GM18519 (cell line): ENCODE results near the gene PRDX6.
"Not testable (repeated sequence)": the region's sequence is repeated elsewhere in the genome, so short reads cannot be mapped to it uniquely, and the experiment has no call there.

ENCODE experiments used
- ATAC-seq: cut with Tn5 transposase; IDR thresholded peaks from one replicate; pipeline ENCODE4 v1.9.1; 2021; ENCODE audit warnings: mild to moderate bottlenecking, moderate library complexity; ENCODE audit not compliant: unreplicated experiment, low FRiP score

PRDX6 gene

DNA sequence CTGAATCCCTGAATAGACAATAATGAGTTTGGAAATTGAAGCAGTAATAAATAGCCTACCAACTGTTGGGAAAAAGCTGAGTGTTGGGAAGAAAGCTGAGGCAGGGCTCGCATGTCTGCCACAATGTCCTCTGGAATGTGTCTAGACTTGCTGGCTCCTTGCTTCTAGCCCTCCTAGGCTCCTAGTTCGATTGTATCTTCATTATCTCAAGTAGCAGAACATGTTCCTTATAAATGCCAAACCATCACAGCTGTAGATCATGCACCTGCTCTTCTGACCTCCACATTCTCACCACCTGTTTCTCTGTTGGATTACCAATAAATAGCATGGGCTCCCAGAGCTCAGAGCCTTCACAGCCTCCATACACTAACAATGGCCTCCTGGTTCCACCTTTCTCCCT lies 12.9 kb upstream of the PRDX6 start:
- not testable (repeated sequence) for ATAC-seq

DNA sequence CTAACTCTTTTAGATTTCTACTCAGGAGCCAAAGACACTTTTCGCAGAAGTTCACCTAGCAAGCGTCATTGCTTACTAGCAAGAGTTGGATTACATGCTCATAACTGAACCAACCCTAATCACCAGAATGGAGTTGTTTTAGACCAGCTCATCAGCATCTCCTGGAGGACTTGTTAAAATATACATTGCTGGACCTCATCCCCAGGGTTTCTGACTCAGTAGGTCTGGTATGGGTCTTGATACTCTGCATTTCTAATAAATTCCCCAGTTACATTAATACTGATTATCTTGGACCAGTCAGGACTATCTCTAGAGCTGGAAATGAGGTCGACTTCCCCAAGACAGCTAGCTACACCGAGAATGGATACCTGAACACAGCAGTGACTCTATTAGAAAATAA lies 9.7 kb upstream of the PRDX6 start:
- no peak for ATAC-seq

DNA sequence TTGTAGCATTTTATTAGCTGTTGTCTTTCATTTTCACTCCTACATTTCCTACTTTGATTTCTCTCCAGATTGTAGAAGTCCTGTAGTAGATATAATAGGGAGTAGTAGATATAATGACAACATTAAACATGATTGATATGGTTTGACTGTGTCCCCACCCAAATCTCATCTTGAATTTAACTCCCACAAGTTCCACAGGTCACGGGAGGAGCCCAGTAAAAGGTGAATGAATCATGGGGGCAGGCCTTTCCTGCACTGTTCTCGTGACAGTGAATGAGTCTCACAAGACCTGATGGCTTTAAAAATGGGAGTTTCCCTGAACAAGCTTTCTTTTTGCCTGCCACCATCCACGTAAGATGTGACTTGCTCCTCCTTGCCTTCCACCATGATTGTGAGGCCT lies 7.5 kb upstream of the PRDX6 start:
- ATAC-seq = no peak

DNA sequence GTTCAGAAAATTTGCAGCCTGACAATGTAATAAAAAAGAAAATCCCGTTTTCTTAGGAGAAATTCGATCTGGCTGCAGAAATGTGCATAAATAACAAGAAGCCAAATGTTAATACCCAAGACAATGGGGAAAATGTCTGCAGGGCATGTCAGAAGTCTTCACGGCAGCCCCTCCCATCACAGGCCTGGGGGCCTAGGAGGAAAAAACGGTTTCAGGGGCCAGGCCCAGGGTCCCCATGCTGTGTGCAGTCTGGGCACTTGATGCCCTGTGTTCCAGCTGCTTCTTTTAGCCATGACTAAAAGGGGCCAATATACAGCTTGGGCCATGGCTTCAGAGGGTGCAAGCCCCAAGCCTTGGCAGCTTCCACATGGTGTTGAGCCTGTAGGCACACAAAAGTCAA lies 6.5 kb upstream of the PRDX6 start:
- no peak for ATAC-seq

DNA sequence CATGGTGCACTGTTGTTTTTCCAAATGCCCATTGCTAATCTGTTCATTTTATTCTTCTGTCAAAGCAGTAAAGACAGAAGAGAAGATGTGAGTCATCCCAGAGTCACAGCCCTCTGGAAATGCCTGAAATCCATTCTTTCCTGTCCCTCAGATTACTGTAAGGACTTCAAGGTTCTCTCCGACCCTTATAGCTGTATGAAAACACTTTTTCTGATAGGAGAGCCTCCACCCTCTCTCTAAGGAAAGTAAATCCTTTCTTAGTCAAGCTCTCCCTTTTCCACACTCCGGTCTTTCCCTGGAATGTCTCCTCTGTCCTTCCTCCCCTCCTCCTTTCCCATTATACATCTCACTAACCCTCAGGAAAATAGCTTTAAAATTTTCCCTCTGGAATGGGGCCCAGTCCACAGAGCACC lies 3.5 kb upstream of the PRDX6 start:
- no peak for ATAC-seq

DNA sequence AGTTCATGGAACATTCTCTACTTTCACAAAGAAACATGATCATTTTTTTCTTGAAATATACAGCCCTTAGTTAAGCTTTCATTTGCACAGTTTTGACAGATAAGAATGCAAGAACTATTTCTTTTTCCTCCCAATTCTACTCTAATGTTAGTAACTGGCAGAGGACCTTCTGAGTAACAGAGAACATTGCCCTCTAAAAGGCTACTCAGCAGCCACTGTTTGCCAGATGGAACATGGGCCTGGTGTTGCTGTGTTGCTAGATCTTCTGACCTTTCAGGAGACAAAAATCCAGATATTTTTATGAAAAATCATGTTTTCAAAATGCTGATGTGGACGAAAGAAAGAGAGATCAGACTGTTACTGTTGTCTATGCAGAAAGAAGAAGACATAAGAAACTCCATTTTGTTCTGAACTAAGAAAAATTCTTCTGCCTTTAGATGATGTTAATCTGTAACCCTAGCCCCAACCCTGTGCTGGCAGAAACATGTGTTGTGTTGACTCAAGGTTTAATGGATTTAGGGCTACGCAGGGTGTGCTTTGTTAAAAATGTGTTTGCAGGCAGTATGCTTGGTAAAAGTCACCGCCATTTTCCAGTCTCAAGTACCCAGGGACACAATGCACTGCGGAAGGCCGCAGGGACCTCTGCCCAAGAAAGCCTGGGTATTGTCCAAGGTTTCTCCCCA lies 2.9 kb upstream of the PRDX6 start:
- ATAC-seq = no peak

DNA sequence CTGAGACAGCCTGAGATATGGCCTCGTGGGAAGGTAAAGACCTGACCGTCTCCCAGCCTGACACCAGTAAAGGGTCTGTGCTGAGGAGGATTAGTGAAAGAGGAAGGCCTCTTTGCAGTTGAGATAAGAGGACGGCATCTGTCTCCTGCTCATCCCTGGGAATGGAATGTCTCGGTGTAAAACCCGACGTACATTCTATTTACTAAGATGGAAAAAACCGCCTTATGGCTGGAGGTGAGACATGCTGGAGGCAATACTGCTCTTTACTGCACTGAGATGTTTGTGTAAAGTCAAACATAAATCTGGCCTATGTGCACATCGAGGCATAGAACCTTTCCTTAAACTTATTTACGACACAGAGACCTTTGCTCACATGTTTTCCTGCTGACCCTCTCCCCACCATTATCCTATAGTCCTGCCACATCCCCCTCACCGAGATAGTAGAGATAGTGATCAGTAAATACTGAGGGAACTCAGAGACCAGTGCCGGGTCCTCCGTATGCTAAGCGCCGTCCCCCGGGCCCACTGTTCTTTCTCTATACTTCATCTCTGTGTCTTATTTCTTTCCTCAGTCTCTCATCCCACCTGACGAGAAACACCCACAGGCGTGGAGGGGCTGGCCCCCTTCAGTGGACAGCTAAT lies 2.2 kb upstream of the PRDX6 start:
- not testable (repeated sequence) for ATAC-seq

- no peak for ATAC-seq
These were observed 1.5 kb upstream of the PRDX6 start for GRCh38 chr1:173475564-173476196.

GRCh38 chr1:173476197-173476664 lies 904 bp upstream of the PRDX6 start:
- no peak for ATAC-seq

DNA sequence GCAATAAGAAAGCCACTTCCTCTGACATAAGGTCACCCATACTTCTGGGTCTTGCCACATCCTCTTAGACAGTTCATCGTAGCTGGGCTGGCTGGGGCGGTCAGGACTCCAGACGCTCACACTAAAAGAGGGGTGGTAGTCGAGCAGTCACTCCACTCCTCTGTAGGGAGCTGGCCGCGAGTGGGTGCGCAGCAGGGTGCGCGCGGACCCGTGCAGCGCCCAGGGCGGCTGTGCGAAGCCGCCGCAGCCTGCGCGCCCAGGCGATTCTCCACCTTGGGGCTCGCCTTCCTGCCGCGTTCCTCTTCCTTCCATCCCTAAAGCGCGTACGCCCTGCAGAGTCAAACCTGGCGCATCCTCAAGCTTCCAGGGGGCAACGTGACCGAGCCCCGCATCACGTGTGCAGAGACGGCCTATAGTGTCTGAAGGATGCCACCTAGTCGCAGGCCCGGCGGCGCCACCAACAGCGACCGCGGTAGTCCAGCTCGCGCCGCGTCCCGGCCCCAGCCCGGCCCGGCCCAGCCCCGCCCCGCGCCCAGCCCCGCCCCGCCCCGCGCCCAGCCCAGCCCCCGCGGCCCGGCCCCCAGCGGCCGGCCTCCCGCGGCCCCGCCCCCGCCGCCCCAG lies 360 bp upstream of the PRDX6 start:
- ATAC-seq = peak; percentile 80

GRCh38 chr1:173478094-173478674 lies 1.0 kb downstream of the PRDX6 start:
- ATAC-seq = no peak

GRCh38 chr1:173479649-173480048 lies 2.5 kb downstream of the PRDX6 start:
- ATAC-seq = no peak

- no peak for ATAC-seq
These were observed 4.1 kb downstream of the PRDX6 start for GRCh38 chr1:173481195-173481772.

- ATAC-seq = no peak
These were observed 5.5 kb downstream of the PRDX6 start for GRCh38 chr1:173482683-173483082.

DNA sequence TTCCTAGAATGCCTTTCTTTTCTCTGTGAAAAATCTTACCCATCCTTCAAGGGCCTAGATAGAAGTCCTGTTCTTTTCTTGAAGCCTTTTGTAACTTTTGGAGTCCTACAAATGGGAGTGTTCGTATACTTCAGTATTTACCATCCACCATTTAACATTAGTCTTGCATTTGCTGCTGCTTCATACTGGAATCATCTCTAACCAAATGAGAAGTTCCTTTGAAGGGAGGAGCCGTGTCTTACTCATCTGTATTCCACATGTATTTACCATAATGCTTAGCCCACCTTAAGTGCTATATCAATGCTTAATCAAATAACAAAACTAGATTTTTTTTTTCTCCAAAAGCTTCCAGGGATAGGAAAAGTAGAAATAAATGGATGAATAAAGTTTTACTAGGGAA lies 7.1 kb downstream of the PRDX6 start:
- ATAC-seq = no peak

DNA sequence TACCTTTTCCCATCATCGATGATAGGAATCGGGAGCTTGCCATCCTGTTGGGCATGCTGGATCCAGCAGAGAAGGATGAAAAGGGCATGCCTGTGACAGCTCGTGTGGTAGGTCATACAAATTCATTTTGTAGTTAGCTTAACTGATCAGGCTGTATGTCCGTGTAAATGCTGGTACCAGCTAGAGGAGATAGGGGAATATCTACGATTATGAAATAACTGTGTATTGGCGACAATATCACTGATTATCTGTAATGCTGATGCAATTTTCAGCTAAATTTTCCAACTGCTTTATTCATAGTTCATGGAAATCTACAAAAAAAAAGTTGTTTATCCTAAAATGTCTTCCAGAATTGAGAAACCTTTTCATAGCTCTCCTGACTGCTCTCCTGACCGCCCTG lies 8.3 kb downstream of the PRDX6 start:
- ATAC-seq = no peak

DNA sequence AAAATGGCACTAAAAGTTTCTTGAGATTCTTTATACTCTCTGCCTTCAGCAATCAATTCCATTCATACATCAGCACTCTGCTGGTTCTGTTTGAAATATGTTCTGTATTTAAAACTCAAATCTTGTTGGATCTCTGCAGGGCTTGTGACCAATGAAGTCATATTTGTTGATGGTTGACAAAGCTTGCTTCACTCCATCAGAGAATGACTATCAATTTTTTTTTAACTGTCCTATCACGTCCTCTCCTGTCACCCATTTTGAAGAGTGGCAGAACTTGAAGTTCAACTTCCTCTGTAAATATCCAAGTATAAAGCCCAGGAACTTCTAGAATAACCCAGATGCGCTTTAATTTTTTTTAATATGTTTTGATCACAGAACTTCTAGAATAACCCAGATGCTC lies 10.9 kb downstream of the PRDX6 start:
- no peak for ATAC-seq

GRCh38 chr1:173489149-173489600 lies 12.0 kb downstream of the PRDX6 start:
- ATAC-seq = no peak

DNA sequence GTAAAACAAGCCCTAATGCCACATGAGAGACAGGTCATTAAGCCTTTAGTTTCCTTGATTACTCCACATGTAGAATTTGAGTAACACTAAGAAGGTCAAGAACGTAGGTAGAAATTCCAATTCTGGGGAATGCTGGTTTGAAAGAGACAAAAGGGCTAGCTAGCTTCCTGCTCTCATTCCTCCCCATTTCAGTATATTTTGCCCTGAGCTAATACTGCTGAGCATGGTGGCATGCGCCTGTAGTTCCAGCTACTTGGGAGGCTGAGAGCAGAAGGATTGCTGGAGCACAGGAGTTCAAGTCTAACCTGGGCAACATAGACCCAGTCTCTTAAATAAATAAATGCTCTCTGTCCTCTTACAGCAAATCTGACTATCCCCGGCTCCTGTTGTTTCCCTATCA lies 12.8 kb downstream of the PRDX6 start:
- ATAC-seq = no peak

DNA sequence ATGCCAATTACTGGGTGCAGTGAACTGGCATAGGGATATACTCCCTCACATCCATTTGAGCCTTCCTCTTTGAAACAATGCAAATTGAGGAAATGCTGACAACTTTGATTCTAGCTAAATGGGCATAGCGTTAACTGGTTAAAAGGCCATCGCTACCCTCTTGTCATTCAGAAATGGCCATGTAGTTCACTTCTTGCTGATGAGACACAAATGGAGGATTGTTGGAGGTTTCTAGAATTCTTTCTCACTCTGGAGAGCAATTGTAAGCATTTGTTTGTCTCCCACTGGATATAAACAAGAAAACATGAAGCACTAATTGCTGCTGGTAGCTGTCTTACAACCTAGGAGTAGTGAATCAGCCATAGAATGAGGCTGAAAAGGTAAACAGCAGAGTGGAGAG lies 14.4 kb downstream of the PRDX6 start:
- no peak for ATAC-seq

- not testable (repeated sequence) for ATAC-seq
These were observed 16.0 kb downstream of the PRDX6 start for GRCh38 chr1:173493125-173493524.
